Bronchial epithelial cell (primary cell): Measurements from ENCODE around the gene FAR1. TPM values are rescaled to one million over a fixed set of nuclear protein-coding genes. Genes with fewer than 3 reads are reported as not detected.

Experiments
- DNase-seq: peaks from one replicate; pipeline ENCODE4 v3.0.0-alpha.2; 2010; ENCODE audit warnings: low read depth
- FAIRE-seq: peaks from 2 replicates; lab custom pipeline; 2011; peaks lifted over from hg19 to GRCh38; lab: Jason Lieb, UNC
- H3K27me3 ChIP-seq: 2 replicates; pipeline ENCODE4 v1.5.1; 2011; ENCODE audit warnings: low read length; ENCODE audit not compliant: control insufficient read depth, insufficient read depth
- H3K36me3 ChIP-seq: 2 replicates; pipeline ENCODE4 v1.5.1; 2011; ENCODE audit warnings: low read length; ENCODE audit not compliant: control insufficient read depth, insufficient read depth
- H3K4me3 ChIP-seq: 2 replicates; pipeline ENCODE4 v1.5.1; 2011; ENCODE audit warnings: mild to moderate bottlenecking, low read depth, low read length, control low read depth
- CTCF ChIP-seq: IDR thresholded peaks from 2 replicates; pipeline ENCODE4 v1.5.1; 2011; ENCODE audit warnings: mild to moderate bottlenecking, moderate library complexity, low read length, control low read depth, inconsistent platforms; ENCODE audit not compliant: insufficient read depth, severe bottlenecking
- total RNA-seq: library from RNA; depleted of rRNA; stranded (reverse); fragments of >200 nt; gene quantifications from 2 replicates; pipeline ENCODE4 v1.2.1, GENCODE V29; 2014

The FAR1 gene
- total RNA-seq, 1 donor from 2014 or later: 78.7 TPM

GRCh38 chr11:13762718-13763117 is 94.2 kb downstream of the FAR1 start:
- Histone ChIP-seq H3K4me3 (no peak overlapping the region), H3K27me3 (no peaks in the 10 kb centered on the region), H3K36me3 (no peaks in the 10 kb centered on the region)
- no peak for TF ChIP-seq CTCF
- DNase-seq (no peak), FAIRE-seq (no peak)

- H3K27me3 ChIP-seq: no peaks in the 10 kb centered on the region
- H3K4me3 ChIP-seq: no peak overlapping the region
- TF ChIP-seq CTCF: no peak
- H3K36me3 ChIP-seq: no peaks in the 10 kb centered on the region
- FAIRE-seq (no peak), DNase-seq (no peak)
Observed at GRCh38 chr11:13763341-13763740, 94.9 kb downstream of the FAR1 start.

GRCh38 chr11:13765886-13766285 is 97.4 kb downstream of the FAR1 start:
- Histone ChIP-seq H3K36me3 (no peaks in the 10 kb centered on the region), H3K27me3 (peaks cover 5% of the 10 kb centered on the region), H3K4me3 (no peak overlapping the region)
- FAIRE-seq (no peak), DNase-seq (no peak)
- no peak for TF ChIP-seq CTCF

DNA sequence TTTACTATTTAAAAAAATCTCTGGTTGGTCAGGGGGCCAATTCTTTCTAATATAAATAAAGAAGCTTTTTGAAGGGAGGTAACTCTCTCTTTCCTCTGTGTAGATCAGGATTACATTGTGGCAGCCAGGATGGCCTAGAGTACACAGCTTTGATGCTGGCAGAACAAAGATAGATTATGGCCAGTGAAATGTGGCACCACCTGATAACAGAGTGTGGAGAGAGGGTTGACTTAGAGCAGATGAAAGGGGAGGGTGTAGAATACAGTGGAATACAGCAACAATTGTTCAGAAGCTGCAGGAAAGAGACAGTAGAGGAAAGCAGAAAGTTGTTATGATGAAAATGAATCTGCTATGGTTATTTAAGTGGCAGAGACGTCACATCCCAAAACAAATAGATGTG is 99.0 kb downstream of the FAR1 start:
- no peak overlapping the region for H3K4me3 ChIP-seq
- DNase-seq: no peak
- no peak for FAIRE-seq
- no peak for TF ChIP-seq CTCF
- peaks cover 5% of the 10 kb centered on the region for H3K27me3 ChIP-seq
- no peaks in the 10 kb centered on the region for H3K36me3 ChIP-seq

- TF ChIP-seq CTCF: no peak
- H3K36me3 ChIP-seq: no peaks in the 10 kb centered on the region
- no peak overlapping the region for H3K4me3 ChIP-seq
- FAIRE-seq (no peak), DNase-seq (no peak)
- peaks cover 5% of the 10 kb centered on the region for H3K27me3 ChIP-seq
Observed at GRCh38 chr11:13769188-13769587, 100.7 kb downstream of the FAR1 start.

GRCh38 chr11:13771151-13771550 is 102.7 kb downstream of the FAR1 start:
- Histone ChIP-seq H3K4me3 (no peak overlapping the region), H3K27me3 (peaks cover 5% of the 10 kb centered on the region), H3K36me3 (no peaks in the 10 kb centered on the region)
- FAIRE-seq (no peak), DNase-seq (no peak)
- TF ChIP-seq CTCF: no peak
